GM20000 (cell line): ENCODE results near the gene RASA3.
A peak's percentile ranks its signal among the peaks of the same experiment; 100 is the strongest.

Source experiments
- DNase-seq: peaks from one replicate; pipeline ENCODE4 v3.0.0; 2012; ENCODE audit warnings: low spot score
- TF ChIP-seq, protein P1 (sequence below): IDR thresholded peaks from 2 replicates; pipeline ENCODE4 v1.5.1; 2012; ENCODE audit warnings: mild to moderate bottlenecking, control low read depth; ENCODE audit errors: extremely low read depth, missing control alignments

The RASA3 gene

GRCh38 chr13:113950451-113951245 lies 181.8 kb downstream of the RASA3 start:
- TF ChIP-seq, protein P1, sequence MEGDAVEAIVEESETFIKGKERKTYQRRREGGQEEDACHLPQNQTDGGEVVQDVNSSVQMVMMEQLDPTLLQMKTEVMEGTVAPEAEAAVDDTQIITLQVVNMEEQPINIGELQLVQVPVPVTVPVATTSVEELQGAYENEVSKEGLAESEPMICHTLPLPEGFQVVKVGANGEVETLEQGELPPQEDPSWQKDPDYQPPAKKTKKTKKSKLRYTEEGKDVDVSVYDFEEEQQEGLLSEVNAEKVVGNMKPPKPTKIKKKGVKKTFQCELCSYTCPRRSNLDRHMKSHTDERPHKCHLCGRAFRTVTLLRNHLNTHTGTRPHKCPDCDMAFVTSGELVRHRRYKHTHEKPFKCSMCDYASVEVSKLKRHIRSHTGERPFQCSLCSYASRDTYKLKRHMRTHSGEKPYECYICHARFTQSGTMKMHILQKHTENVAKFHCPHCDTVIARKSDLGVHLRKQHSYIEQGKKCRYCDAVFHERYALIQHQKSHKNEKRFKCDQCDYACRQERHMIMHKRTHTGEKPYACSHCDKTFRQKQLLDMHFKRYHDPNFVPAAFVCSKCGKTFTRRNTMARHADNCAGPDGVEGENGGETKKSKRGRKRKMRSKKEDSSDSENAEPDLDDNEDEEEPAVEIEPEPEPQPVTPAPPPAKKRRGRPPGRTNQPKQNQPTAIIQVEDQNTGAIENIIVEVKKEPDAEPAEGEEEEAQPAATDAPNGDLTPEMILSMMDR = no peak
- no peak for DNase-seq

DNA sequence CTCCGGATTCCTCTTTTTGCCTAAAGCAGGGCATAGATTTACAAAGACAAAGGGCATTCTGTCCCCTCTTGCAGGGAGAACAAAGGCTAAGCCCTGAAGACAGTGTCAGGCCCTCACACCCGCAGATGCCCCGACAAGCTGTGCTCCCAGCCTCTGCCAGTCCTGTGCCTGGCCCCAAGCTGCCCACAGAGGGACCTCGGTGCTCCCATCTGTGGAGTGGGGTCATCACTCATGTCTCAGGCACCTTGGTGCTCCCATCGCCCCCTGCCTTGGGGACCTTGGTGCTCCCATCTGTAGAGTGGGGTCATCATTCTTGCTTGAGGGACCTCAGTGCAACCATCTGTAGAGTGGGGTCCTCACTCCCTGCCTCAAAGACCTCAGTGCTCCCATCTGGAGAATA lies 182.9 kb downstream of the RASA3 start:
- DNase-seq = no peak
- TF ChIP-seq, protein P1 = no peak

DNA sequence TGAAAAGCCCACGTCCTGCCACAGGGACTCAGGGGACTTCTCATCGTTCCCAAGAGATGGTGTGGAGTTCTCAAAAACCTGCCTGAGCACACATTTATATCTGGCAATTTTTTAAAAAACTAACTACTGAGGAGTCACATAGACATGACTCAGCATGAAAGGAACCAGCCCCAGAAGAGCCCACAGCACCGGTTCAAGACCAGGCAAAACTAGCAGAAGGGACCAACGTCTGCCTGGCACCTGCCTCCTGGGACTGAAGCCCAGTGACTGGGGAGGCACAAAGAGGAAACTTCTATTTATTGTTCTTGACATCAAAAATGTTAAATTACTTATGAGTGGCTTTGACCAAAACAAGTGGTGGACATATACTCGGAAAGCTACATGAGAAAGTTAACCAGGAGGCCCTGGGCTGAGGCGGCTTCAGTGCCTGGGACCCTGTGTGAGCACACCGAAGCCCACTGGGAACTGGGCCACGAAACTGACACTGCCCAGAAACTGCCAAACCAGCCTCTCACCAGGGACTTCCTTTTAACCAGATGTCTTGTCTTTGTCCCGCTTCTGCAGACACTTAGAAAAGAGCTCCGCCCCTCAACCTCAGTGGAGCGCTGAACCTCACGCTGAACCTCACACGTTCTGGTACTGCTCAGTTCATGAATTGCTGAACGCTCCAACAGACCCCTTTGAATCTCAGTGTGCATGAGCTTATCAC lies 184.2 kb downstream of the RASA3 start:
- no peak for DNase-seq
- TF ChIP-seq, protein P1 = no peak

DNA sequence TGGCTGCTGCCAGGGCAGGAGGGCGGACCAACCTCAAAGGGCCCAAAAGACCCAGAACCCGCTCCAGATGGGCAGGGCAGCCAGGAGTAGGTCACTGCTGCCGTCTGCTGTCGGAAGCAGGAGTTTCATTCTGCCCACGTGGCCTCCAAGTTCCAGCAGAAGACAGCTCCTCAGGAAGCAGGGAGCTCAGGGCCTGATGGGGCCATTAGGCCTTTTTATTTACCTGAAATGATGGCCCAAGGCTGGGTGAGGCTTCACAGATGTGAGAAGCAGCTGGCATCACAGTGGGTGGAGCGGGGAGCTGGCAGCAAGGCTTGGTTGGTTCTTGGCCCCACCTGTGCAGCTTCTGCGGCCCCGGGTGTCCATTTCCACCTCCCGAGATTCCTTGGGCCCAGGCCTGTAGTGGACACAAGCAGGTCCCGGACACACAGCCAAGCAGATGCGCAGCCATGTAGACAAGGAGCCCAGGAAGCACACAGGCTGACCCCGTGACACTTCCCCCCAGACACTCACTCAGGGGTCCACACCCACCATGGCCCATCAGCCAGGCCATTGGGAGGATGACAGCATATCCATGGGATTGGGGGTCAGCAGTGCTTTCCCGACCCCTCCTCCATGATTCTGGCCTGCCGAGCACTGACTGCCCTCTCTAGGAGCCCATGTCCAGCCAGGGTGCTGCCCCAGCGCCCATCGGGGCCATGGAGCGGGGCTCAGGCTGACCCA lies 185.0 kb downstream of the RASA3 start:
- TF ChIP-seq, protein P1 = peak; percentile 10
- no peak for DNase-seq

- TF ChIP-seq, protein P1 = no peak
- DNase-seq = no peak
Measured at GRCh38 chr13:113946409-113947181, 185.8 kb downstream of the RASA3 start.

- no peak for DNase-seq
- TF ChIP-seq, protein P1 = no peak
Measured at GRCh38 chr13:113945857-113946408, 186.5 kb downstream of the RASA3 start.
